CD8-positive, alpha-beta memory T cell (primary cell): ENCODE measurements around the gene CLDN4. TPM values are rescaled to one million over a fixed set of nuclear protein-coding genes. Genes with fewer than 3 reads are reported as not detected.
"Not testable (repeated sequence)": the region's sequence is repeated elsewhere in the genome, so short reads cannot be mapped to it uniquely, and the experiment has no call there.

Experiments used
- CTCF ChIA-PET: fragments of 350-600 bp; sonication (Branson Sonifier 250); formaldehyde crosslinking; loops from one replicate; lab custom pipeline; 2021; ENCODE audit warnings: antibody characterized with exemption; lab: Charles Lee
- POLR2A ChIA-PET: fragments of 350-600 bp; sonication (Branson Sonifier 250); formaldehyde crosslinking; loops from one replicate; lab custom pipeline; 2021; ENCODE audit warnings: antibody characterized with exemption; lab: Charles Lee
- DNase-seq, 5 donors: peaks; one replicate each; pipeline versions ENCODE4 v3.0.0 to v3.0.0-alpha.2; 2020 to 2022; ENCODE audit warnings: mixed read lengths in 1 of 5
- H3K27ac ChIP-seq: one replicate; pipeline ENCODE4 v1.7.0; 2013; ENCODE audit warnings: low read depth, mild to moderate bottlenecking, low read length, moderate library complexity
- H3K27me3 ChIP-seq: 2 replicates; pipeline ENCODE4 v1.7.0; 2013; ENCODE audit warnings: low read length, mild to moderate bottlenecking; ENCODE audit not compliant: insufficient read depth, poor library complexity, severe bottlenecking
- H3K36me3 ChIP-seq: 2 replicates; pipeline ENCODE4 v1.7.0; 2013; ENCODE audit warnings: mild to moderate bottlenecking, low read length, moderate library complexity; ENCODE audit not compliant: insufficient read depth
- H3K4me1 ChIP-seq: 2 replicates; pipeline ENCODE4 v1.7.0; 2013; ENCODE audit warnings: mild to moderate bottlenecking, low read length, moderate library complexity; ENCODE audit not compliant: insufficient read depth
- H3K4me3 ChIP-seq: 2 replicates; pipeline ENCODE4 v1.7.0; 2013; ENCODE audit warnings: mild to moderate bottlenecking, low read length
- H3K9me3 ChIP-seq: 2 replicates; pipeline ENCODE4 v1.7.0; 2013; ENCODE audit warnings: mild to moderate bottlenecking, low read length
- H3K27ac Mint-ChIP-seq, 8 donors: one replicate each; pipeline ENCODE4 v1.8.0; 2020 to 2021; ENCODE audit warnings: mixed read lengths in 8 of 8, mild to moderate bottlenecking in 6 of 8, inconsistent platforms in 3 of 8, moderate library complexity in 3 of 8
- H3K27me3 Mint-ChIP-seq, 2 donors: one replicate each; pipeline ENCODE4 v1.8.0; 2020 to 2021; ENCODE audit warnings: mixed read lengths in 2 of 2, mild to moderate bottlenecking in 1 of 2, moderate library complexity in 1 of 2
- H3K36me3 Mint-ChIP-seq, 3 donors: one replicate each; pipeline ENCODE4 v1.8.0; 2020 to 2021; ENCODE audit warnings: mixed read lengths in 3 of 3, inconsistent platforms in 1 of 3, mild to moderate bottlenecking in 1 of 3
- H3K4me1 Mint-ChIP-seq, 3 donors: one replicate each; pipeline ENCODE4 v1.8.0; 2020 to 2021; ENCODE audit warnings: mixed read lengths in 3 of 3, inconsistent platforms in 1 of 3, mild to moderate bottlenecking in 1 of 3
- H3K4me3 Mint-ChIP-seq, 7 donors: one replicate each; pipeline ENCODE4 v1.8.0; 2020 to 2021; ENCODE audit warnings: mixed read lengths in 7 of 7, mild to moderate bottlenecking in 6 of 7, moderate library complexity in 4 of 7, inconsistent platforms in 2 of 7
- H3K9me3 Mint-ChIP-seq, 5 donors: one replicate each; pipeline ENCODE4 v1.8.0; 2020 to 2022; ENCODE audit warnings: mixed read lengths in 5 of 5, mild to moderate bottlenecking in 3 of 5, moderate library complexity in 2 of 5, inconsistent platforms in 1 of 5
- polyA plus RNA-seq: library from polyadenylated mRNA; unstranded; fragments of 300-500 nt; fragmentation: Illumina TruSeq; gene quantifications from one replicate; pipeline ENCODE4 v1.2.3, GENCODE V29; 2021
- total RNA-seq, 2 experiments: library from RNA; stranded (reverse); gene quantifications; one replicate each; pipeline ENCODE4 v1.2.3, GENCODE V29; 2021

The CLDN4 gene
- total and polyA plus RNA-seq, 3 experiments from 2014 or later, result 0.15 TPM; not detected in 2

GRCh38 chr7:73817121-73817520 is 13.7 kb upstream of the CLDN4 start:
- CTCF ChIA-PET, result no interaction called here
- H3K9me3 Mint-ChIP-seq, result peaks cover 0 to 11% (median 6%) of the 10 kb centered on the region in 5 donors
- H3K36me3 ChIP-seq, result no peaks in the 10 kb centered on the region

GRCh38 chr7:73820013-73820412 is 10.8 kb upstream of the CLDN4 start:
- Histone ChIP-seq H3K27me3 (no peaks in the 10 kb centered on the region), H3K36me3 (no peaks in the 10 kb centered on the region), H3K4me1 (no peaks in the 10 kb centered on the region), H3K9me3 (no peaks in the 10 kb centered on the region), H3K27ac (no peak overlapping the region), H3K4me3 (no peak overlapping the region)
- Mint-ChIP-seq H3K36me3 (no peaks in the 10 kb centered on the region), H3K9me3 (no peaks in the 10 kb centered on the region), H3K27me3 (peaks cover 6 to 38% of the 10 kb centered on the region in 2 donors), H3K27ac (peak overlapping the region in 2 of 8 donors; percentile 1 to 6), H3K4me1 (no peaks in the 10 kb centered on the region), H3K4me3 (no peak overlapping the region)
- DNase-seq, result no peak
- ChIA-PET CTCF (no interaction called here), POLR2A (no interaction called here)

More at GRCh38 chr7:73817121-73817520, 13.7 kb upstream of the CLDN4 start:
- no peaks in the 10 kb centered on the region for H3K4me1 ChIP-seq
- H3K36me3 Mint-ChIP-seq, result peaks cover 0 to 4% (median 0%) of the 10 kb centered on the region in 3 donors
- DNase-seq, result no peak
- H3K27me3 Mint-ChIP-seq, result peaks cover 6 to 40% of the 10 kb centered on the region in 2 donors
- no peak overlapping the region for H3K4me3 ChIP-seq
- no peak overlapping the region for H3K27ac ChIP-seq
- H3K27ac Mint-ChIP-seq, result no peak overlapping the region
- no peak overlapping the region for H3K4me3 Mint-ChIP-seq
- no peaks in the 10 kb centered on the region for H3K9me3 ChIP-seq
- no peaks in the 10 kb centered on the region for H3K27me3 ChIP-seq
- POLR2A ChIA-PET, result no interaction called here
- H3K4me1 Mint-ChIP-seq, result no peaks in the 10 kb centered on the region

GRCh38 chr7:73821597-73822285 is 9.1 kb upstream of the CLDN4 start:
- H3K36me3 ChIP-seq, H3K27me3 ChIP-seq, H3K4me3 ChIP-seq, H3K9me3 Mint-ChIP-seq, H3K4me1 Mint-ChIP-seq, H3K4me1 ChIP-seq, H3K4me3 Mint-ChIP-seq, H3K9me3 ChIP-seq, DNase-seq, POLR2A ChIA-PET, H3K36me3 Mint-ChIP-seq: not testable (repeated sequence)
- peak overlapping the region; percentile 43 for H3K27ac ChIP-seq
- CTCF ChIA-PET, result interaction anchor here (1.8 kb wide), 1 partner anchor 33 kb away, joined by 5 read pairs; no protein-coding TSS in a partner anchor
- Mint-ChIP-seq H3K27ac (peak overlapping the region in 1 of 8 donors; percentile 61), H3K27me3 (peaks cover 8 to 33% of the 10 kb centered on the region in 2 donors)

GRCh38 chr7:73822319-73823173 is 8.2 kb upstream of the CLDN4 start:
- CTCF ChIA-PET, result interaction anchor here (1.1 to 1.8 kb wide), 2 partner anchors 32 to 34 kb away, joined by 3 to 5 read pairs; no protein-coding TSS in a partner anchor
- POLR2A ChIA-PET, result no interaction called here
- Histone ChIP-seq H3K4me1 (peaks cover 3% of the 10 kb centered on the region), H3K27me3 (no peaks in the 10 kb centered on the region), H3K27ac (peak overlapping the region; percentile 64), H3K4me3 (no peak overlapping the region), H3K9me3 (no peaks in the 10 kb centered on the region), H3K36me3 (no peaks in the 10 kb centered on the region)
- no peaks in the 10 kb centered on the region for H3K36me3 Mint-ChIP-seq
- H3K4me3 Mint-ChIP-seq, result no peak overlapping the region
- no peaks in the 10 kb centered on the region for H3K9me3 Mint-ChIP-seq
- H3K4me1 Mint-ChIP-seq, result peaks cover 9 to 12% (median 11%) of the 10 kb centered on the region in 3 donors
- peaks cover 7 to 32% of the 10 kb centered on the region in 2 donors for H3K27me3 Mint-ChIP-seq
- H3K27ac Mint-ChIP-seq, result no peak overlapping the region
- no peak for DNase-seq

- no peaks in the 10 kb centered on the region for H3K36me3 Mint-ChIP-seq
- H3K27me3 Mint-ChIP-seq, result peaks cover 7 to 29% of the 10 kb centered on the region in 2 donors
- Histone ChIP-seq H3K36me3 (no peaks in the 10 kb centered on the region), H3K27ac (peak overlapping the region; percentile 64), H3K4me1 (peaks cover 6% of the 10 kb centered on the region), H3K27me3 (no peaks in the 10 kb centered on the region), H3K4me3 (no peak overlapping the region), H3K9me3 (no peaks in the 10 kb centered on the region)
- no peak overlapping the region for H3K27ac Mint-ChIP-seq
- no peaks in the 10 kb centered on the region for H3K9me3 Mint-ChIP-seq
- POLR2A ChIA-PET, result no interaction called here
- peaks cover 15 to 19% (median 18%) of the 10 kb centered on the region in 3 donors for H3K4me1 Mint-ChIP-seq
- DNase-seq, result no peak
- CTCF ChIA-PET, result interaction anchor here (1.1 to 1.8 kb wide), 2 partner anchors 32 to 33 kb away, joined by 3 to 5 read pairs; no protein-coding TSS in a partner anchor
- no peak overlapping the region for H3K4me3 Mint-ChIP-seq
Observed at GRCh38 chr7:73823257-73823656, 7.5 kb upstream of the CLDN4 start.

- H3K9me3 Mint-ChIP-seq, result no peaks in the 10 kb centered on the region
- Histone ChIP-seq H3K27ac (no peak overlapping the region), H3K9me3 (no peaks in the 10 kb centered on the region), H3K27me3 (no peaks in the 10 kb centered on the region), H3K4me3 (no peak overlapping the region), H3K4me1 (peaks cover 6% of the 10 kb centered on the region), H3K36me3 (no peaks in the 10 kb centered on the region)
- H3K27ac Mint-ChIP-seq, result no peak overlapping the region
- no peak for DNase-seq
- peaks cover 19 to 25% (median 25%) of the 10 kb centered on the region in 3 donors for H3K4me1 Mint-ChIP-seq
- peaks cover 7 to 32% of the 10 kb centered on the region in 2 donors for H3K27me3 Mint-ChIP-seq
- H3K36me3 Mint-ChIP-seq, result no peaks in the 10 kb centered on the region
- no peak overlapping the region for H3K4me3 Mint-ChIP-seq
- POLR2A ChIA-PET, result no interaction called here
- CTCF ChIA-PET, result no interaction called here
Observed at GRCh38 chr7:73823873-73824592, 6.8 kb upstream of the CLDN4 start.

GRCh38 chr7:73824986-73825385 is 5.8 kb upstream of the CLDN4 start:
- Mint-ChIP-seq H3K4me1 (peaks cover 22 to 31% (median 25%) of the 10 kb centered on the region in 3 donors), H3K27ac (no peak overlapping the region), H3K27me3 (peaks cover 13 to 34% of the 10 kb centered on the region in 2 donors), H3K4me3 (no peak overlapping the region), H3K36me3 (no peaks in the 10 kb centered on the region), H3K9me3 (no peaks in the 10 kb centered on the region)
- H3K9me3 ChIP-seq, result no peaks in the 10 kb centered on the region
- peaks cover 6% of the 10 kb centered on the region for H3K4me1 ChIP-seq
- H3K4me3 ChIP-seq, result no peak overlapping the region
- no peak overlapping the region for H3K27ac ChIP-seq
- H3K36me3 ChIP-seq, result no peaks in the 10 kb centered on the region
- no peaks in the 10 kb centered on the region for H3K27me3 ChIP-seq
- ChIA-PET CTCF (interaction anchor here (1.1 kb wide), 1 partner anchor 13 kb away, joined by 4 read pairs; no protein-coding TSS in a partner anchor), POLR2A (no interaction called here)
- DNase-seq, result no peak
